Stimulated activated CD4-positive, alpha-beta T cell treated with anti-CD3 and anti-CD28 coated beads, Interleukin-15, amount 100 ng/mL, for 1 hour (primary cell): ENCODE measurements around the gene DLG2.

Source experiments
- DNase-seq, 2 donors: peaks; one replicate each; pipeline ENCODE4 v3.0.0-alpha.2; 2020; ENCODE audit warnings: low read depth in 1 of 2, low spot score in 1 of 2

Gene DLG2

DNA sequence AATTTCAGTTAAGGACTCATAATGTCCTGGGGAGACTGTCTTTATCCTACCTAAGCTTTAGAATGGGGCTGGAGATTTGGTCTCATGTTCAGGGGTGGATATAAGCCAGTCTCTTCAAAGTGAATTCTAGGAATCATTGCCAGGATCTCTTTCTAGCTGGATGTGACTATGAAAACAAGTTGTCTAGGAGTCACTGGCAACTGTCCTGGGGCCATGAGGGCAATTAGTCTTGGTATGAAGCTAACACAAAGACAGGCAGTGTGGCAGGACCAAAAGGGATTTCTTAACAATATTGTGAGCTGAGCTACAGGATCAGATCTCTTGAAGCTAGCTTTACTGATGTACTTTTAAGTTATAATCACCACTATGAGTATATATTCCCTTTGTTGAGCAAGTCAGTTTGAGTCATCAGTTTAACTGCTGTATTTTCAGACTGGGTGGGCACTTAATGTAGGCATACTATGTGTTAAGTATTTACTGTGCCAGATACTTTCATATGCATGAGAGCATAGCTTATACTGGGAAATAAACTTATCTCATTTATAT, 1951.0 kb downstream of the DLG2 start:
- no peak for DNase-seq

DNA sequence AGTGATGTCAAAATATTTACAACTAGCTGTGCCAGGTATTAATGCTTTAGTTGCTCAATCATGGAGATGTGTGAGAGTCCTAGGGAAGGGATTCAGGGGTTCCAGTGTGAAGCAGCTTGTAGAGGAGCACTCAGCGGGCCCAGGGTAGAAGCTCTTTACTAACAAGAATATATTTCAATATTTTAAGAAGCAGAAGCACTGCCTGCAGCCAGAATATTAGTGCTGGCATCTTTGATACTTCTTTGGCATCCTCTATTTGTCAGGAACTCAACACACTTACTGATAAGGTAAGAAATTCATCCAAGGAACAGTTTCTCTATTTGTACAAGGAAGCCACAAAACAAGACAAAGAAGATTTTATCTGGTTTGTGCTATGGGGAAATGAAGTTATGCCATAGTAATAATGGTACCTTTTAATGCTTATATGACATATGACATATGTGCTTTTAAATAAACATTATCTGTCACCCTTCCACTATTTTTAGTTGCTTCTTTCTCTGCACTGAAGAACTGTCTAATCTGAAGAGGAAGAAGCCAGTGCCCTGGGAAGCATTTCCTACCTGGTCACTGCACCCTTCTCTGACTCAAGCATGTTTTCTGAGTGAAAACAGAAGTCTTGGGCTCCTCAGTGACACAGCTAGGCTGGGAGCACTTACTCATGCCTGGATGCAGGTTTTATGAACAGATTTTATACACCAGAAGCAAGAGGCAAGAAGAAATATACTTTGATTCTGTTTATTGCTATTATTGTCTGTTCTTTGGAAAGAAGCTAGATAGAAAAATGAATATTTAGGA, 1952.8 kb downstream of the DLG2 start:
- no peak for DNase-seq

DNA sequence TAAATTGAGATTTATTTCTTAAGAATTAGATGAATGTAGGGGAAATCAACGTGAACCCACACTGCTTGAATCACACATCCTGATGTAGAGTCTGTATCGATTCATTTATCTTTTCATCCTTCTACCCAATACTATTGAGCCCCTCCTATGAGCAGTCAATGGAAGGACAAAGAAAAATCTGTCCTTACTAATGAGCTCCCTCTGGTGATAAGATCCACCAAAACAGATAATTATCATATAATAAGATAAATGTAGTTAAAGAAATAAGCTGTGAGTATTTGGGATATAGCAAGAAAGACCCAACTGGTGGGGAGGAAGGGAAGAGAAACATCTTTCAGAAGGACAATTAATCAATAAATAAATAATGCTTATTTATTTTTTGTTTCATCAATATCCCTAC, 1955.9 kb downstream of the DLG2 start:
- DNase-seq, result no peak

DNA sequence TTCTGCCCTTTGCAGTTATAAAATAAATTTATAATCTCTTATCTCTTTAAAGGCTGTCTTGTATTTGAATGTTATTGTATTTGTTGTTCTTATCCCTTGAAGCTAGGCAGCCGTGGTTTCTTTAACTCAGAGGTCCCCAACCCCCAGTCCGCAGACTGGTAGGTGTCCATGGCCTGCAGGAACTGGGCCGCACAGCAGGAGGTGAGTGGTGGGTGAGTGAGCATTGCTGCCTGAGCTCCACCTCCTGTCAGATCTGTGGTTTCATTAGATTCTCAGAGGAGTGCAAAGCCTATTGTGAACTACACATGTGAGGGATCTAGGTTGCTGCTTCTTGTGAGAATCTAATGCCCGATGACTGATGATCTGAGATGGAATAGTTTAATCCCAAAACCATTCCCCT, 1961.0 kb downstream of the DLG2 start:
- DNase-seq, result no peak

DNA sequence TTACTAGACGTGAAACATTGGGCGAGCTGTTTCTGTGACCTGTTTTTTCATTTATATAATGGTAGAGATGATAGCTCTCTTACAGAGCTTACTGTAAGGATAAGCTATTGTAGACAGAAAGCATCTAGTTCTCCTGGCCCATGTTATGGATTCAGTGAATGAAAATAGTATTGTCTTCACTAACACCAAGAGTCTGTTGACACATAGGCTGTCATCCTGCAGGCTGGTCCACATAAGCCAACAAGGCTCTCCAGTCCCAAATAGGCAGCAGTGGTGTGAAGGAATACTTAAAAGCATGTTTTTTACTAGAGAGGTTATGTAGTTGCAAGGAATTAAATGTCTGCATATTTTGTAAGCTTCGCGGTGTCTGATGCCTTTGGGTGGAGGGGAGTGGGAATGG, 1963.2 kb downstream of the DLG2 start:
- no peak for DNase-seq

DNA sequence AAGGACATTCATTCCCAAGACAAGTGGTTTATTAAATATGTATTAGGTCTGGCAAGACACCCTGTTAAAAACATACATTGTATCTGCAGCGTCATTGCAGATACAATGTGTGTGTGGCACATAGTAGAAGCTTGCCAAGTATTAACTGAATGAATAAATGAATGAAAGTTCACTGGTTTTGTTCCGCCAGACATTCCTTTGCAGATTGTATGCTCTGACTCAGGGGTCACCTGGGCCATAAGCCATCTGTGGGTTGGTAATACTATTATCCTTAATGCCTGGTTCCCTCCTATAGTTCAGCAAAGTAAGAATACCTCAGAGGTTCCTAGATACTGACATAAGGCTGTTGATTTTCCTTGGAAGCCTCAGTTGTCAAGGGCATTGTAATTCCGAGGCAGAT, 1963.7 kb downstream of the DLG2 start:
- no peak for DNase-seq

DNA sequence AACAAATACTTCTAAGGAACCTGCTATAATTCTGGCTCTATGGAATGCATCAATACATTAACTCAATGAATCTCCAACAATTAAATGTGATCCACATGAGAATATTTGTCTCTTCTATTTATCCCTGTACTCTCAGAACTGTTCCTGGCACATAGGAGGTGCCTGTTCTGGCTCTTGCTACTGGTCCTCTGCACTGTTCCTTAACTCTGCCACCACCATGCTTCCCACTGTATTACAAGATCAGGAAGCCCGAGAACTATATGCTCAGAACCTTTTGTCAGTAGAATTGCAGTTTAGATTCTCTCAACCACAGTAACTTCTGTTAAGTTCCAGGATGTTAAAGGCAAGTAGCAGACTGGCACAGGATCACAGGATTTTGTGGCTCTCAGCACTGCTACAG, 1964.7 kb downstream of the DLG2 start:
- no peak for DNase-seq

DNA sequence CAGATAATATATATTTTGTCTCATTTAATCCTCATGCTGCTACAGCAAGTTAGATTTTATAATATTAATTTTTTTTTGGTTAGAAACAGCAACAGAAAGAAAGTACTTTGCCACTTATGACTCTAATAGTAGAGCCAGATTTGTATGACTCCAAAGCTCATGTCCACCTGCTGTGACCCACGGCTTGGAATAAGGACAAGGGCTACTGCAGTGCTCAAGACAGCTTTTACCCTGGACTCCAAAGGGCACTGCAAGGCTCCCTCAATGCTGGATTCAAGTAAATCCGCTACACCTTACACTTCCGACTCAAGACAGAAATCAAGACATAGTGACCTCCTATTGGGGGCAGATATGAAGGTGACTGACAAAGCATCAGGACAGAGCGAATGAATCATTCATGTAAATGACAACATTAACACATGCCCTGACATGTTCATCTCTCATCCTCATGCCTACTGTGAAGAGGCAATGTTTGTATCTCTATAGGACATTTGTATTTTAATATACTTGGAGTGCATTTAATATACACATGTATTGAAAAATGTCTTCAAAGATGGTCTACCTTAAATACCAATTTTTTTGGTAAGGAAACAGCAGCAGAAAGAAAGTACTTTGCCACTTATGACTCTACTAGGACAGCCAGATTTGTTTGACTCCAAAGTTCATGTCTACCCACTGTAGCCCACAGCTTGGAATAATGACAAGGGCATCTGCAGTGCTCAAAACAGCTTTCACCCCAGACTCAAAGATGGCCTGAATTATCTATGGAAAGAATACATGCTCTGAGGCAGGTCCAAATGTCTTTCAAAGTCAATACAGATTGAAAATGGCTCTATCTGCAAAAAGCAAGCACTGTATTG, 1965.4 kb downstream of the DLG2 start:
- no peak for DNase-seq

DNA sequence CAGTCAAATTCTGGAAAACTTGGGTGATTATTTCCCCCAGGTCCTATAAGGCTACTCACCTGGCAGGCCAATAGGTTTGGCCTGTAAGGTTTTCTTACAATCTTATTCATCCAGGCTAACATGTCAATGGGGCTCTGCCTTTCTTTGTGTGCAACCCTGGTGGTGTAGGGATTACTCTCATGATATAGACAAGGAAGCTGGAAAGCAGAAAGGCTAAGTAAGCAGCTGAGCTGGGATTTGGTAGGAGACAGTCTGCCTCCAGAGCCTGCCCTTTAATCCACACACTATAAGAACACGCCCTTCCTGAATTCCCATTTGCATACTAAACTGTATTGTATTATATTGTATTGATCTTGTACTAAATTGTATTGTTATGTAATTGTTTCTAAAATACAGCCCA, 1967.7 kb downstream of the DLG2 start:
- DNase-seq, result no peak

DNA sequence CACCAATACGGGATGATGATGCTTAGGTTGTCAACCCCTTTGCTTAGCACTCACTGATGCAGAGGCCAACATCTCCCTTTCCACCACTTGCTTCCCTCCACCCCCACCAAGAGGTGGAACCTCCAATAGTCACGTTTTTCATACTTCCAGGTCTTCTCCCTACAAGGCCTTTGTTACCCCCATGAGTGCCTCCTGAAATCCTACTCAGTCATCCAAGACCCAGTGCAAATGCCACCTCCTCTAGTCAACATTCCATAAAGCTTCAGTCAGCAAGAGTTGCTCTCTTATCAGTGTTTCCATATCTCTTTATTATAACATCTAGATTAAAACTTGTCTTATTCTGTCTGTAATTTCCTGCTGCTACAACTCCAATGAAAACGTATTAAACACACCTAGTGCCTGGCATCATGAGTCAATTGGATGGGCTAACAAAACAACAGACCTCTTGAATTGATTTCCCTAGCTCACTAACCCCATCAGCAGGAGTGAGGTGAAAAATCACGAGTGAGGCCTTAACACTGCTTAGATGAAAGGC, 1970.3 kb downstream of the DLG2 start:
- no peak for DNase-seq

DNA sequence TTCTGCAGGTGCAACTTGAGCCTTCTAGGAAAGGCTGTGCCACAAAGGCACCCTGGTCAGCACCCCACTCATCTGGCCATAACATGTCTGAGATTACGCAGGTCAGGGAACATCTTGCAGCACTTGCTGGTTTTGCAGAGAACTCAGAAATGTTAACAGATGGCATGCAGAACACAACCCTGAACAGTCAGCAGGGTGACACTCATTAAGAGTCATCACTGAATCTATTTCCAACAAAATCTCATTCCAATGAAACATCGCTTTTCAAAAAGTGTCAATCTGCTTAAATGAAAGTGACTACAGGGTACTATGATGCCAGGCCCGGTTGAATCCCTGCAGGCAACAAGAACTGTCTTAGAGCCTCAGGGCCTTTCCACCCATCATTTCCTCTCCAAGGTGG, 1971.2 kb downstream of the DLG2 start:
- DNase-seq, result no peak

DNA sequence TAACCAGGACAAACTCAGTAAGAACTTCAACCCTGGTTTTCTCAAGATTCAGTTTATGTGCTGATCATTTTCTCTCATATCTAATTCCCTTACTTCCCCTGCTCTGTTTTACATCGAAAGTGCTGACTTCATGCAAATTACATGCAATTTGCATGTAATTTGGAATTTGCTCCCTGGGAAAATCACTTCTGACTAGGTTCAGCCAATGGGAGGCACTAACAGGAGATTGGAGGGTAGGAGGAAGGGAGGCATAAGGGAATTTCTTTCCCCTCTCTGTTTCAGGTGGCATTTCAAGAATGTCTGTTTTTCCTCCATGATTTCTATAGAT, 1977.7 kb downstream of the DLG2 start:
- no peak for DNase-seq

DNA sequence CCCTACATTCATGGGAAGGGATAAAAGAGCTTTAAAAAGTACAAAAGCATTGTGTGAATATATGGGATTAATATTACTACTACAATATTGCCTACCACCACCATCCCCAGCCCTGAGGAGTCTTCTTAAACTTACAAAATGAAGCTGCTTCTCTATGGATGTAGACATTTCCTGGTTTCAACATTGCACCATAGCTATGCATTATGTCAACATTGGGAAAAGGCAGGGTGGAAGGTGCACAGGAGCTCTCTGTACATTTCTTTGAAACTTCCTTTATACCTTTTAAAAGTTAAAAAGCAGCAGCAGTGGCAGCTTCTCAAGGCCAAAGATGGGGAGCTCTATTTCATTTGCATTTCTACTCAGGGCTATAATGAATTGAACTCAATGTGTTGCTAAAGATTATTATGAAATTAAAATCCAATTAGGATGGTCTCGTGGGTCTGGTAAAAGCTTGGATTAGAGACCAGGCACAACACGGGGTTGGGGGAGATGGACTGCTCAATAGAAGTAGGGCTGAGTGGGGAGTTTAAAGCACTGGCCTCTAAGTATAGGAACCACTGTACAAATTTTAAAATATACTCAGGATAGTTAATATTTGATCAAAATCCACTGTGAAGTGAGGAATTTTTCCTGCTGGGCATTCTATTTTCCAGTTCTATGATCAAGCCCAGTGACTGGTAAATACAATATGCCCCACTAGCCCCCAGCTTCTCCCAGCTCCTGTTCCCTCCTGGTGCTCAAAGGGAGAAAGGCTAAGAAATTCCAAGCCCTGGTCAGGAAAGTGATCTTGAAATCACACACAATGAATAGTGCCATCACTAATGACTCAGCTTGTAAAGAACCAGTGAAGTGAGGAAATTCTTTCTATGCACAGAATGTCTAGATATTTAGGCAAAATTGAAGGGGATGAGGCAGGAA, 1978.3 kb downstream of the DLG2 start:
- no peak for DNase-seq

DNA sequence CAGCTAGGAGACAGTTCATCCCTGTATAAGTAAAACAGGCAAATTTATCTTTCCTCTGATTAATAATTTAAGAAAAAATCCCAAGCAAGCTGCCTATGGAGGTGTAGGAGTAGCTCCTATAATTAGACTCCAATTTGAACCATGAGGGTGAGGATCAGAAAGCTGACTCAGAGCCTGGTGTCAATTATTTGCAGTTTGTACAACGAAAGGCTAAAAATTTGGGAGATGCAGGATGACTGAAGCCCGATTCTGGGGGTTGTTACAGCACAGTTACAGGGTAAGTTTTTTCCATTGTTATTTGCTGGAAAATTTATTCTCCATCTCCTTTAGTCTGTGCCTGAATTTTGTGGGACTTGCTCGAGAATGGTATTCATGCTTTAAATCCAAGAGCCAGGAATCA, 1981.6 kb downstream of the DLG2 start:
- no peak for DNase-seq

DNA sequence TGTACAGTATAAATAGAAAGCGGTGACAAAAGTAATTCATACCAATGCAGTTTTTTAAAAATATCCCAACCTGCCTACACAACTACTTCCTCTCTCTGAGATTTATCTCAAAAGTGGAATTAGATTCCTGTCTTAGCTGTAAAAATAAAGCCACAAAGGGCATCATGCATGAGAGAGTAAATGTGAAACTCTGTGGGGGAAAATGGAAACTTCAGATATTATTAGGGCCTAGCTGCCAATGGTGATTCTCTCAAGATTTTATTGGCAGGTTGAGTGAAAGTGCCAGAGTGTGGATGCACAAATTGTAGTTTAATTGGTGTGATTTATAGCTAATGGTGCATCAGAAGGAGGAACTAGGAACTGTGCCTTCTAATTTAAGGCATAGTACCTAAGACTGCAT, 1984.0 kb downstream of the DLG2 start:
- no peak for DNase-seq

DNA sequence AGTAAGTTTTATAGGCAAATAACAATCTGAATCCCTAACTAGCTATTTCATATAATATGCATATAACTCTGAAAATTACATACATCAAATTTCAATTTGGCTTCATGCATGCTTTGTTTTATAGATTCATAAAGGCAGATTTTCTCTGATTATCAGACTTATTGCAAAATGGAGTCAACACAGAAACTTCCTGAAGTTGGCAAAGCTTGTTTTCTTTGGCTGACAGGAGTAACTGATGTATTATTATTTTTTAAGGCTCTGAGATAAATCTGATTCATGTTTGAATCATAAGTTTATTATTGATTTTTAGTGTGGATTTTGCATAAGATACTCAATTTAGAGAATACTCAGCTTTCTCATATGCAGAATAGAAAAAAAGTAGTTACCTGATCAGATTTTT, 1984.6 kb downstream of the DLG2 start:
- DNase-seq, result no peak

DNA sequence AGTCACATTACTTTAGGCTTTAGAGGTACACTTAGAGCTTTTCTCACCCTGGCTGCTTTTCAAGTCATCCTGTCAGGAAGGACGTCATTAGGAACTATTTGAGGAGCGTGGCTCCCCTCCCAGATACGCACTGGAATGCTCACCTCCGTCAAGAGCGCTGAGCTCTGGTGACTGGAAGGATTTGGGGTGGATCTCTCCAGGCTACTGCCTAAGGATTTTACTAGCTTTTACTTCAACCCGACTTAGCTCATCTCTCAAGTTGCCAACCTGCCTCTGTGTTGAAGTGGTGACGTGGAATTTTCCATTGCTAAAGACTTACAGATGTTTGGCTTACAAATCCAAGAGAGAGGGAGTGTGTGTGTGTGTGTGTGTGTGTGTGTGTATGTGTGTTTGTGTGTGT, 1985.6 kb downstream of the DLG2 start:
- DNase-seq, result no peak

DNA sequence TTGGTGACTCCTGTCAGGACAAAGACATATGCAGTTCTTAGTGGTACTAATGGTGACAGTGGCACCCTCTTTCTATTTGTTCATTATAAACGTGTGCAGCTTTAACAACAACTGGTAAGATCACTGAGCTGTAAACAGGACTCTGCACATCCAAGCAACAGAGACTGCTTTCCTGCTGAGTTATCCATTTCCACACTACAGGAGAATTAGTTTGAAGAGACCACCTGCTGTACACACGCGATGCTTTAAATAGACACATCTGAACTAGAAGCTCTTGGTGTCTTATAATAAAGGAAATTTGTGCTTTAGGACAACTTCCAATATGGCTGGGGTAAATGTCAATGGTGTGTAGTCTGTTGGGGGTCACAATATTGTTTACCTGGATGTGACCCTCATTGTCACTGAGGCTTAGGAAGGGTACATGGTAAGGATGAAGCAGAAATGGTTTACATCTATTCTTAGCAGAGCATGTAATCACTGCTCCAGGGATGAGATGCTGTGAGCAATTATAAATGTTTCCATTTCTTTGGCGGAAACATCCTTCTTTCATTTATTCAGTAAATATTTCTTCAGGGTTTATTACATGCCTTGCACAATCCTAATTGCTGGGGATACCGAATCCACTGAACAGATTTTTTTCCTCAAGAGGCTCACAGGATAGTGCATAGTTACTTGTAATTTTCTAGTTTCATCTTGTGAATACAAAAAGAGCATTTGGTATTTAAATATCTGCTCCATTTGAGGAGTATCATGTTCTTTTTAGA, 1987.0 kb downstream of the DLG2 start:
- DNase-seq, result no peak

DNA sequence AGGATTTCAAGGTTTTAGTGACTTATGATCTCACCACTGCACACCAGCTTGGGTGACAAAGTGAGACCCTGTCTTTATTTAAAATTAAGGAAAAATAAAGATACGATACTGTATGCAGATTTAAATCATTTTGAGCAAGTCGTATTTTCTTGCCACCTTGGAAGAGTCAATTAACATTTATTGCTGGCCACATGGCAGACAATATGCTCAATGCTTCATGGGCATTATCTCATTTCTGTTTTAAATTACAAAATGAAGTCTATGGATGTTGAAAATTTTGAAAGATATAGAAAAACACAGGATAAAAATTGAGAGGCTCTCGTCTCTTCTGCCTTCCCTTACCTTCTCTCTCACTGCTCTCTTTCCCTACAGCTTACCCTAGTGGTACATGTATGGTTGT, 1992.0 kb downstream of the DLG2 start:
- no peak for DNase-seq

DNA sequence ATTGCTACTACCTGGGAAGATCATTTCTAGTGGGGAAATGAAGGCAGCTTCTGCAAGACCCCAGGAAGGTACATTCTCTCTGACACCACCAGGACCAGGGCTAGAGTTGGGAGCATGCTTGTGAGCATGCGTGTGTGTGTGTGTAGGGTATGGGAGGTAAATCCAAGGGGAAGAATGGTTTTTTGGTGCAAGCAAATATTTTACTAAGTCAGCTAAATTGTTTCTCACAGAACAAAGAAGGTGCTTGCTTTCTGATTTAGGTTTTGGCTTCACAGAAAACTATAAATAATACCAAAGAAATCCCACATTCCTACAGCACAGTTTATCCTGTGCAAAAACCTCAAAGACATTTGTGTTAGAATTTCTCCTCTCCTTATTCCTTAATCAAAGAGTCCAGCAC, 1996.9 kb downstream of the DLG2 start:
- no peak for DNase-seq
